SK-N-SH (cell line): ENCODE data around the gene MAN2A1.

Source experiments
- CTCF ChIP-seq: fragments of 200-600 bp; sonication (generic); IDR thresholded peaks from 2 replicates; pipeline ENCODE4 v1.6.1; 2017; ENCODE audit warnings: antibody characterized with exemption, mild to moderate bottlenecking, moderate library complexity
- EP300 ChIP-seq, 2 experiments: IDR thresholded peaks; 2 replicates each; pipeline versions ENCODE4 v1.4.0 to v1.6.1; 2012; ENCODE audit warnings: borderline replicate concordance in 1 of 2, low read depth in 1 of 2, low read length in 1 of 2
- IRF3 ChIP-seq: fragments of 150-350 bp; IDR thresholded peaks from 2 replicates; pipeline ENCODE4 v1.6.1; 2016; ENCODE audit warnings: mild to moderate bottlenecking, low read depth, low read length
- POLR2AphosphoS5 ChIP-seq: IDR thresholded peaks from 2 replicates; pipeline ENCODE4 v1.6.1; 2012; ENCODE audit warnings: low read depth, low read length
- RFX5 ChIP-seq: IDR thresholded peaks from 2 replicates; pipeline ENCODE4 v1.6.1; 2012; ENCODE audit warnings: mild to moderate bottlenecking, improper control_type of control experiment, low read length

GRCh38 chr5:109829331-109829730, 139.6 kb downstream of the MAN2A1 start:
- TF ChIP-seq CTCF (no peak), EP300 (IDR thresholded peaks at IDR 0.05; ENCODE audit: borderline replicate concordance in 1 of 2, low read depth in 1 of 2, low read length in 1 of 2) (no peak), IRF3 (no peak), RFX5 (no peak), POLR2AphosphoS5 (no peak)
